T-cell (primary cell): ENCODE measurements around the gene TAC3. TPM values are rescaled to one million over a fixed set of nuclear protein-coding genes. Genes with fewer than 3 reads are reported as not detected.
"Not testable (repeated sequence)": the region's sequence is repeated elsewhere in the genome, so short reads cannot be mapped to it uniquely, and the experiment has no call there.

ENCODE experiments used
- ATAC-seq, 4 experiments: fragments of 200-7000 bp in 3 of 4; fragments of 150-1000 bp in 1 of 4; cut with Tn5 transposase; replicated peaks in 1 of 4; 1 replicate in 3 of 4; 2 replicates in 1 of 4; pipeline ENCODE4 v1.10.0; 2021; ENCODE audit warnings: moderate library complexity in 3 of 4, mild to moderate bottlenecking in 2 of 4, moderate number of reproducible peaks in 1 of 4
- CTCF ChIA-PET, 2 donors: fragments of 300-600 bp; sonication (Branson Sonifier 250); formaldehyde crosslinking; loops; one replicate each; lab custom pipeline; 2022; ENCODE audit warnings: antibody characterized with exemption in 2 of 2; lab: Charles Lee
- POLR2A ChIA-PET, 2 donors: fragments of 300-600 bp; sonication (Branson Sonifier 250); formaldehyde crosslinking; loops; one replicate each; lab custom pipeline; 2022; ENCODE audit warnings: antibody characterized with exemption in 2 of 2; lab: Charles Lee
- DNase-seq, 35 experiments: peaks; one replicate each; pipeline versions ENCODE4 v3.0.0 to v3.0.0-alpha.2; 2013 to 2023
- H3K27ac ChIP-seq: one replicate; pipeline ENCODE4 v1.5.1; 2013; ENCODE audit warnings: low read length
- H3K27me3 ChIP-seq, 2 experiments: replicated peaks in 1 of 2; 1 replicate in 1 of 2; 2 replicates in 1 of 2; pipeline versions ENCODE4 v1.6.1 to v1.7.0; 2013; ENCODE audit warnings: low read length in 1 of 2, mixed read lengths in 1 of 2; ENCODE audit not compliant: control insufficient read depth in 2 of 2, insufficient read depth in 2 of 2; ENCODE audit errors: extremely low read depth in 1 of 2
- H3K36me3 ChIP-seq, 2 donors: 1 replicate in 1 of 2; 2 replicates in 1 of 2; pipeline versions ENCODE4 v1.6.1 to v1.7.0; 2013; ENCODE audit warnings: low read length in 1 of 2; ENCODE audit not compliant: control insufficient read depth in 2 of 2, insufficient read depth in 1 of 2; ENCODE audit errors: extremely low read depth in 1 of 2
- H3K4me1 ChIP-seq, 2 experiments: 1 replicate in 1 of 2; 2 replicates in 1 of 2; pipeline versions ENCODE4 v1.6.1 to v1.7.0; 2013; ENCODE audit warnings: low read length in 2 of 2, mixed read lengths in 1 of 2; ENCODE audit not compliant: insufficient read depth in 2 of 2, control insufficient read depth in 1 of 2; ENCODE audit errors: extremely low read depth in 1 of 2
- H3K4me3 ChIP-seq, 2 donors: 1 replicate in 1 of 2; 2 replicates in 1 of 2; pipeline versions ENCODE4 v1.5.1 to v1.7.0; 2013; ENCODE audit warnings: mild to moderate bottlenecking in 2 of 2, low read length in 1 of 2, moderate library complexity in 1 of 2; ENCODE audit not compliant: control insufficient read depth in 1 of 2; ENCODE audit errors: extremely low read depth in 1 of 2
- H3K9me3 ChIP-seq: 2 replicates; pipeline ENCODE4 v1.7.0; 2013
- H3K27ac Mint-ChIP-seq, 2 donors: one replicate each; pipeline ENCODE4 v1.8.0; 2020 to 2021; ENCODE audit warnings: mild to moderate bottlenecking in 2 of 2, mixed read lengths in 2 of 2
- H3K27me3 Mint-ChIP-seq, 2 donors: one replicate each; pipeline ENCODE4 v1.8.0; 2021 to 2022; ENCODE audit warnings: mixed read lengths in 2 of 2
- H3K36me3 Mint-ChIP-seq: one replicate; pipeline ENCODE4 v1.8.0; 2021; ENCODE audit warnings: mixed read lengths
- H3K4me1 Mint-ChIP-seq, 3 donors: one replicate each; pipeline ENCODE4 v1.8.0; 2020 to 2022; ENCODE audit warnings: mixed read lengths in 3 of 3, mild to moderate bottlenecking in 1 of 3
- H3K4me3 Mint-ChIP-seq, 3 donors: one replicate each; pipeline ENCODE4 v1.8.0; 2020 to 2022; ENCODE audit warnings: mild to moderate bottlenecking in 3 of 3, mixed read lengths in 3 of 3, moderate library complexity in 3 of 3
- H3K9me3 Mint-ChIP-seq, 3 donors: one replicate each; pipeline ENCODE4 v1.8.0; 2020 to 2022; ENCODE audit warnings: mixed read lengths in 3 of 3
- WGBS: methylation state at CpG from one replicate; pipeline ENCODE4 v1.1.5; 2013; ENCODE audit warnings: missing lambda C conversion rate; ENCODE audit not compliant: insufficient coverage; 5-methylcytosine and 5-hydroxymethylcytosine counted together
- total RNA-seq, 35 experiments: library from RNA in 6 of 35; stranded (reverse) in 6 of 35; fragments of 120-200 nt in 1 of 35; gene quantifications; one replicate each; pipeline versions ENCODE4 v1.2.1 to v1.2.4 and lab custom pipeline; 2013 to 2026

Gene TAC3
- total RNA-seq, 5 donors from 2014 or later (not counting 1 experiment from before 2014, with no cell fraction given) = 0.55 to 0.63 TPM; not detected in 3

GRCh38 chr12:57053146-57053545 lies 36.8 kb upstream of the TAC3 start:
- H3K4me3 Mint-ChIP-seq, H3K27ac Mint-ChIP-seq, POLR2A ChIA-PET, H3K4me3 ChIP-seq, H3K4me1 ChIP-seq, H3K27me3 Mint-ChIP-seq, H3K36me3 ChIP-seq, ATAC-seq, H3K27me3 ChIP-seq, H3K9me3 Mint-ChIP-seq, DNase-seq, H3K9me3 ChIP-seq, H3K36me3 Mint-ChIP-seq, H3K27ac ChIP-seq: not testable (repeated sequence)
- CTCF ChIA-PET = interaction anchor here in 1 of 2 donors (0.5 kb wide), 1 partner anchor 46 kb away, joined by 4 read pairs; no protein-coding TSS in a partner anchor
- WGBS = no CpG with 5 or more reads among the region's 4 CpGs
- H3K4me1 Mint-ChIP-seq = peaks cover 0 to 10% (median 3%) of the 10 kb centered on the region in 3 donors

DNA sequence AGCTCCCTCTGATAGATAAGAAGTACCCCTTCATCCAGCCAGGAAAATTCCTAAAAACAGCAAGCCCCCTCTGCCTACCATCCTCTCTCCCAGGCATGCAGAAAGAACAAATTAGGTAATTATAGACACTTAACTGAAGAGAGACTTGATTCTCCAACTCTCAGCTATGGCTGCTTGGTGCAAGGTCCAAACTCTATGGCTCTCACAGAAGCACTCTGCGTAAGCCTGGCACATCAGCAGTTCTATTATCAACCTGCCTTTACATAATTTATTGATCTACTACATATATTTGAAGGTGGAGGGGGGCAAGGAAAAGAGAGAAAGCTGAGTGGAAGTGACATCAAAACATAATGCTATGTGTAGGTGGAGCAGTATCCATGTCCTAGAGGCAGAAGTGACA lies 34.7 kb upstream of the TAC3 start:
- no peak overlapping the region for H3K4me3 ChIP-seq
- Mint-ChIP-seq H3K36me3 (no peaks in the 10 kb centered on the region), H3K27ac (no peak overlapping the region), H3K4me3 (no peak overlapping the region), H3K27me3 (peaks cover 0 to 2% of the 10 kb centered on the region in 2 donors), H3K4me1 (peaks cover 20 to 31% (median 23%) of the 10 kb centered on the region in 3 donors), H3K9me3 (no peaks in the 10 kb centered on the region)
- ATAC-seq = no peak
- ChIA-PET CTCF (interaction anchor here in 1 of 2 donors (1.1 kb wide), 1 partner anchor 8 kb away, joined by 3 read pairs; no protein-coding TSS in a partner anchor), POLR2A (interaction anchor here in 1 of 2 donors (0.5 kb wide), 1 partner anchor 34 kb away, joined by 3 read pairs; no protein-coding TSS in a partner anchor)
- DNase-seq = no peak
- no peaks in the 10 kb centered on the region for H3K27me3 ChIP-seq
- no CpG with 5 or more reads among the region's 1 CpG for WGBS
- no peaks in the 10 kb centered on the region for H3K36me3 ChIP-seq
- H3K9me3 ChIP-seq = no peaks in the 10 kb centered on the region
- H3K4me1 ChIP-seq = peaks cover 12 to 24% of the 10 kb centered on the region in 2 experiments
- H3K27ac ChIP-seq = no peak overlapping the region

- Histone ChIP-seq H3K4me3 (no peak within 1 kb of the TSS), H3K27ac (no peak within 1 kb of the TSS), H3K36me3 (no peaks in the 10 kb centered on the region), H3K9me3 (no peaks in the 10 kb centered on the region), H3K4me1 (peaks cover 12 to 24% of the 10 kb centered on the region in 2 experiments), H3K27me3 (no peaks in the 10 kb centered on the region)
- POLR2A ChIA-PET = interaction anchor here in 1 of 2 donors (0.6 kb wide), 1 partner anchor 375 kb away, joined by 12 read pairs; no protein-coding TSS in a partner anchor
- DNase-seq (no peak), ATAC-seq (no peak)
- Mint-ChIP-seq H3K4me3 (no peak within 1 kb of the TSS), H3K4me1 (peaks cover 20 to 43% (median 26%) of the 10 kb centered on the region in 3 donors), H3K27me3 (peaks cover 0 to 2% of the 10 kb centered on the region in 2 donors), H3K9me3 (no peaks in the 10 kb centered on the region), H3K36me3 (no peaks in the 10 kb centered on the region), H3K27ac (no peak within 1 kb of the TSS)
- 85% methylated on average over 2 of the region's 2 CpGs for WGBS
- CTCF ChIA-PET = interaction anchor here in 1 of 2 donors (1.1 kb wide), 1 partner anchor 10 kb away, joined by 3 read pairs; no protein-coding TSS in a partner anchor
Measured at GRCh38 chr12:57049890-57050289, 33.6 kb upstream of the TAC3 start, which contains the start of gene MYO1A. Gene MYO1A (minus strand): TSS chr12:57050129. CDS start chr12:57048323, 1,806 bp downstream.

- POLR2A ChIA-PET = no interaction called here
- no peak overlapping the region for H3K27ac Mint-ChIP-seq
Measured at GRCh38 chr12:57049119-57049446, 32.8 kb upstream of the TAC3 start.

GRCh38 chr12:57048423-57049118 lies 32.2 kb upstream of the TAC3 start:
- DNase-seq = no peak
- peaks cover 20 to 43% (median 26%) of the 10 kb centered on the region in 3 donors for H3K4me1 Mint-ChIP-seq
- H3K4me3 Mint-ChIP-seq = no peak overlapping the region
- H3K4me3 ChIP-seq = no peak overlapping the region
- POLR2A ChIA-PET = no interaction called here
- H3K27me3 Mint-ChIP-seq = peaks cover 0 to 5% of the 10 kb centered on the region in 2 donors
- H3K36me3 ChIP-seq = no peaks in the 10 kb centered on the region
- no peaks in the 10 kb centered on the region for H3K9me3 ChIP-seq
- no peaks in the 10 kb centered on the region for H3K9me3 Mint-ChIP-seq
- CTCF ChIA-PET = interaction anchor here in 1 of 2 donors (0.7 to 1.5 kb wide), 4 partner anchors 12 to 22 kb away, joined by 3 to 5 read pairs (median 3); no protein-coding TSS in a partner anchor
- H3K4me1 ChIP-seq = peaks cover 12 to 24% of the 10 kb centered on the region in 2 experiments
- WGBS = no CpG with 5 or more reads among the region's 1 CpG
- no peak for ATAC-seq
- no peak overlapping the region for H3K27ac Mint-ChIP-seq
- H3K27ac ChIP-seq = no peak overlapping the region
- no peaks in the 10 kb centered on the region for H3K36me3 Mint-ChIP-seq
- peaks cover 0 to 9% of the 10 kb centered on the region in 2 experiments for H3K27me3 ChIP-seq

More at GRCh38 chr12:57049119-57049446, 32.8 kb upstream of the TAC3 start:
- DNase-seq = no peak
- no peak for ATAC-seq
- H3K36me3 Mint-ChIP-seq = no peaks in the 10 kb centered on the region
- H3K27me3 Mint-ChIP-seq = peaks cover 0 to 2% of the 10 kb centered on the region in 2 donors
- H3K4me3 Mint-ChIP-seq = no peak overlapping the region
- H3K9me3 ChIP-seq = no peaks in the 10 kb centered on the region
- CTCF ChIA-PET = interaction anchor here in 1 of 2 donors (0.7 kb wide), 2 partner anchors 11 to 22 kb away, joined by 3 read pairs; no protein-coding TSS in a partner anchor
- peaks cover 12 to 24% of the 10 kb centered on the region in 2 experiments for H3K4me1 ChIP-seq
- no peak overlapping the region for H3K4me3 ChIP-seq
- no peak overlapping the region for H3K27ac ChIP-seq
- no peaks in the 10 kb centered on the region for H3K9me3 Mint-ChIP-seq
- H3K27me3 ChIP-seq = peaks cover 0 to 4% of the 10 kb centered on the region in 2 experiments
- no peaks in the 10 kb centered on the region for H3K36me3 ChIP-seq
- no CpG with 5 or more reads among the region's 4 CpGs for WGBS
- peaks cover 20 to 43% (median 26%) of the 10 kb centered on the region in 3 donors for H3K4me1 Mint-ChIP-seq

DNA sequence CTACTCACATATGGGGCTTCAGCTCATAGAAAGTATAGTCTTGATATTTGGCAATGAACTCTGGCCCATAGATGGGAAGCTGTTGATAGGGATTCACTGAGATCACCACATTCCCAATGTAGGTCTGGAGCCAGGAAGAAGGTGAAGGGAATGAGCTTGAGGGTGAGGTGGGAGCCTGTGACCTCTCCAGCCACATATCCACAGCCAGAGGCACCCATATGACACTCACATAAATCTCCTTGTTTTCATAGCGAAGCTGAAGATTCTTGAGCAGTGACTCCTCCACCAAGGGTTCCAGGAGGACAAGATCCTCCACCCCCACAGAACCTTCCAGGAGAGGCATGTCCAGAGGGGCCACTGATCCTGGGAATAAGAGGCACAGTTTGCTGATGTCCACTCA lies 31.7 kb upstream of the TAC3 start:
- H3K27ac ChIP-seq = no peak overlapping the region
- H3K4me3 Mint-ChIP-seq = peak overlapping the region in 1 of 3 donors; percentile 74
- POLR2A ChIA-PET = no interaction called here

More for the DNA sequence above, 31.7 kb upstream of the TAC3 start:
- no peak overlapping the region for H3K4me3 ChIP-seq
- Mint-ChIP-seq H3K4me1 (peaks cover 20 to 43% (median 26%) of the 10 kb centered on the region in 3 donors), H3K27me3 (peaks cover 0 to 5% of the 10 kb centered on the region in 2 donors), H3K27ac (peak overlapping the region in 1 of 2 donors; percentile 61), H3K9me3 (no peaks in the 10 kb centered on the region), H3K36me3 (no peaks in the 10 kb centered on the region)
- peaks cover 12 to 24% of the 10 kb centered on the region in 2 experiments for H3K4me1 ChIP-seq
- no CpG with 5 or more reads among the region's 1 CpG for WGBS
- H3K9me3 ChIP-seq = no peaks in the 10 kb centered on the region
- H3K27me3 ChIP-seq = peaks cover 0 to 9% of the 10 kb centered on the region in 2 experiments
- CTCF ChIA-PET = interaction anchor here (0.6 to 1.5 kb wide), 3 partner anchors 13 to 64 kb away, joined by 3 to 5 read pairs (median 3); no protein-coding TSS in a partner anchor
- ATAC-seq (no peak), DNase-seq (no peak)
- no peaks in the 10 kb centered on the region for H3K36me3 ChIP-seq
